Astrocyte of the cerebellum (primary cell): ENCODE data around the gene ANKRD16.

Experiments
- DNase-seq: peaks from one replicate; pipeline ENCODE4 v3.0.0-alpha.2; 2011; ENCODE audit warnings: low read depth
- H3K4me3 ChIP-seq: 2 replicates; pipeline ENCODE4 v1.5.1; 2011; ENCODE audit warnings: mild to moderate bottlenecking, low read depth, low read length, moderate library complexity
- in situ Hi-C: cut with HindIII; loops from 2 replicates; pipeline ENCODE4 v1.10.0; 2017; ENCODE audit warnings: low sequenced_read_pairs
- TF ChIP-seq, protein P1 (sequence below): IDR thresholded peaks from 2 replicates; pipeline ENCODE4 v1.5.1; 2012; ENCODE audit warnings: low read length, low read depth, moderate library complexity, mild to moderate bottlenecking; ENCODE audit errors: missing control alignments

The ANKRD16 gene

DNA sequence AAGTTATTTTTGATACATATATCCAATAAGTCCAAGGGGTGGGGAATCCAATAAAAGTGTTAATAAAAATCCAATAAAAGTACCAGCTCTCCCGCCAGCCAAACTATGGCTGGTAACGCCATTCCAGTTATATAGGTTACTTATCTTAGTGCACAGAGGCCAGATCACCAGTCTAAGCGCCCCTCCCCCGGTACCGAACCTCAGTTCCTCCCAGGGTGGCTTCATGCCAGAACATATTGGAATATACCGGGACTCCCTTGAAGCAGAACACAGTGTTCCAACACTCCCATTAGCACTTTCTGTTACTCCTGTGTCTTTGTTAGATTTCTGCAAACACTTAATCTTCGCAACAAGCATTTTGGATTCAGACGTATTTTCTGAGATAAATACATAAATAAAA, 7.8 kb upstream of the ANKRD16 start:
- in situ Hi-C loops, result no loop called here
- TF ChIP-seq, protein P1, sequence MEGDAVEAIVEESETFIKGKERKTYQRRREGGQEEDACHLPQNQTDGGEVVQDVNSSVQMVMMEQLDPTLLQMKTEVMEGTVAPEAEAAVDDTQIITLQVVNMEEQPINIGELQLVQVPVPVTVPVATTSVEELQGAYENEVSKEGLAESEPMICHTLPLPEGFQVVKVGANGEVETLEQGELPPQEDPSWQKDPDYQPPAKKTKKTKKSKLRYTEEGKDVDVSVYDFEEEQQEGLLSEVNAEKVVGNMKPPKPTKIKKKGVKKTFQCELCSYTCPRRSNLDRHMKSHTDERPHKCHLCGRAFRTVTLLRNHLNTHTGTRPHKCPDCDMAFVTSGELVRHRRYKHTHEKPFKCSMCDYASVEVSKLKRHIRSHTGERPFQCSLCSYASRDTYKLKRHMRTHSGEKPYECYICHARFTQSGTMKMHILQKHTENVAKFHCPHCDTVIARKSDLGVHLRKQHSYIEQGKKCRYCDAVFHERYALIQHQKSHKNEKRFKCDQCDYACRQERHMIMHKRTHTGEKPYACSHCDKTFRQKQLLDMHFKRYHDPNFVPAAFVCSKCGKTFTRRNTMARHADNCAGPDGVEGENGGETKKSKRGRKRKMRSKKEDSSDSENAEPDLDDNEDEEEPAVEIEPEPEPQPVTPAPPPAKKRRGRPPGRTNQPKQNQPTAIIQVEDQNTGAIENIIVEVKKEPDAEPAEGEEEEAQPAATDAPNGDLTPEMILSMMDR, result no peak
- DNase-seq, result no peak
- no peak overlapping the region for H3K4me3 ChIP-seq

DNA sequence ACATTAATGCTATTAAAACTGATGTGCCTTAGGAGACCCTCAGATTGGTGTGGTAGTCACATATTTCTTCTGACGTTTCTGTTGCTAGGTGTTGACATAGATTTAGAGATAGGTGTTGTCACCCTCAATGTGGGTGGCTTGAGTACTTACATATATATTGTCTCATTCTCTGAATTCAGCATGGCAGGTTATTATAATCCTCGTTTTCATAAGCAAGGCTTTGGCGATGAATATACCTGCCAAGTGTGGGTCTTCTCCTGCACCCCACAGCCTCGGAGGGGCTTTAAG, 7.3 kb upstream of the ANKRD16 start:
- no peak for DNase-seq
- in situ Hi-C loops, result no loop called here
- TF ChIP-seq, protein P1, result no peak
- H3K4me3 ChIP-seq, result no peak overlapping the region

DNA sequence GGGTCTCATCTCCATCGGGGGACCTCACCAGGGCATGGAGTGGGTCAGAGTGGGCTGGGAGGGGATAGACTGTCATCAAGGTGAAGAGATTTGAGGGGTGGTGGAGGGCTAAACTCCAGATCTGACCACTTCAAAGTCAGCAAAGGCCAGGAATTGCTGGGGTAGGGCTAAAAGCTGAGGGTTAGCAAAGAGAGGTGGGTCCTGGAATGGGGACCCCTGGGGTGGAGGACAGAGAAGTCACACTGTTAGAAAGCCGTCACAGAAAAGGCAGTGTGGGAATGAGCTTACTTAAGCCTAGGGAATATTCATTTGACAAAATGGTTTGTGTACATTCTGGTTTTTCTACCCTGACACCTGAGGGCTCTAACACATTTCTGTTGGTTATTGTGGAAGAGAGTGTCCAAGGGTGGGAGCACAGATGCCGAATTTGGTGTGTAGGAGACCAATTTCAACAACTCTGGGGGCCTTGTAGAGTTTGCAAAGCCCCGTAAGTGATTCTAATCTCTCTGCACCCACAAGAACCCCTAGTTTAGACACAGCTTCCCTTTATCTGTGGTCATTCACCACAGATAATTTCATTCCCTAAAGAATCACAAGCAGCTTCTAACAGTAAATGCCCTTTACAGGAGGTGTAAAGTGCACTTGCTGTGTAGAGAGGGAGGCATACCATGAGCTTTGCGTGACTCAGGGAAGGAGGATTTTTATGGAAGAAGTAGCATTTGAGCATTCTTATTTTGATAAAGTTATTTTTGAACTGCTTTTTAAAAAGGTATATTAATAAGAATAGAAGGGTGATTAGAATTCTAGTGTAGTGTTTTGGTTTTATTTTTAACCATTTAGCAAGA, 6.7 kb upstream of the ANKRD16 start:
- no peak for DNase-seq
- no peak overlapping the region for H3K4me3 ChIP-seq
- in situ Hi-C loops, result no loop called here
- TF ChIP-seq, protein P1, result no peak

DNA sequence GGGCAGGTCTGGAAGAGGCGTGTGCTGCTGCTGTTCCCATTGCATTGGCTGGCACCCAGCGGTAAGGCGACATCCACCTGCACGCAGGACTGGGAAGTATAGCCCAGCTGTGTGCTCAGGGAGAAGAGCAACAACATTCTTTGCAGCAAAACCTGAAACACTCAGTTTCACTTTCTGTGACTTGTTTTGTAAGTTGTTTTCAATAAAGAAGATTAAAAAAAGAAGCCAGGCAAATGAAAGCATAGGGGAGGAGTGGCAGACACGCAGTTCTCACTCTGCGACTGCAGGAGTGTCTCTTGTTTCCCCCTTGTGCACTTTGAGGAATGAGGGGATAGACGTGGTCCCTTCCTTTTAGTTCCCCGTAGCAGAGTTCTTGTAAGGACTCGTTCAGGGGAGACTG, 6.1 kb upstream of the ANKRD16 start:
- no peak for DNase-seq
- no peak overlapping the region for H3K4me3 ChIP-seq
- in situ Hi-C loops, result no loop called here
- TF ChIP-seq, protein P1, result no peak

DNA sequence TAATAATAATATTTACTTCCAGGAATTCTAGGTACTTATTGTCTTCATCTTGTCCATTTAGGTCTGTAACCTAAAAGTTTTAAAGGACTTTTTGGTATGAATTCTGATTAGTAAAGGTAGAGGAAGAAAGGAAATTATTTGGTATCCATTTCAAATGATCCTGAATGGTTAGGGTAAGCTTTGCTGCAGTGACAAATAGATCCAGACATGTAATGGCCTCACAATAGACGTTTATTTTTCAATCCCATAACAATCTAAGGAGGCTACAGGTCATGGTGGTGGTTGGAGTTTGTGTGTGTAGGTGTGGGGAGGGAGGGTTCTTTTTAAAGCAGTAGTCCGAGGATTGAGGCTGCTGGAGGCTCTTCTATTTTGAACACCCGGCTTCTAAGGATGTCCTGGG, 5.7 kb upstream of the ANKRD16 start:
- in situ Hi-C loops, result no loop called here
- DNase-seq, result no peak
- TF ChIP-seq, protein P1, result no peak
- H3K4me3 ChIP-seq, result no peak overlapping the region

DNA sequence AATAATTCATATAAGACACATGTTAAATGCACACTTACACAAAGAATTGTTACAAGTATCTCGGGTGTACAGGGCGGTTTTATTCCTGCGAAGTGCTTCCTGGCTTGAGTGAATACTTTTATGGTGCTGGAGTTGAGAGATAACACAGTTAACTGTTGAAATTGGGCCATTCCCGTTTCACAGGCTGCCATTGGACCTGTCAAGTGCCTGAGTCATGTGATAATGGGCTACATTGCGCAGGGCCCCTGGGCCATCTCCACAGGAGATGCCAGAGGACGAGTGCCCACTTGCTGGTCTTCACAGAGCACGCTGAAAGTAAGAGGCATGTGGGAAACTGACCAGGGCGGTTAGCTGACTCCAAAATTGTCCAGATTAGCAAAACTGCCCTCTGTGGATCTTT, 5.2 kb upstream of the ANKRD16 start:
- TF ChIP-seq, protein P1, result no peak
- in situ Hi-C loops, result no loop called here
- H3K4me3 ChIP-seq, result no peak overlapping the region
- DNase-seq, result no peak
